Neural progenitor cell (in vitro differentiated cells): Measurements from ENCODE around the gene SLC15A1.

Source experiments
- EZH2phosphoT487 ChIP-seq: fragments of 200-600 bp; sonication (generic); IDR thresholded peaks from 2 replicates; pipeline ENCODE4 v1.6.1; 2017; ENCODE audit warnings: antibody characterized with exemption
- TF ChIP-seq, protein P1 (sequence below): fragments of 200-600 bp; sonication (generic); IDR thresholded peaks from 2 replicates; pipeline ENCODE4 v1.5.1; 2017; ENCODE audit warnings: antibody characterized with exemption, mild to moderate bottlenecking

- TF ChIP-seq, protein P1, sequence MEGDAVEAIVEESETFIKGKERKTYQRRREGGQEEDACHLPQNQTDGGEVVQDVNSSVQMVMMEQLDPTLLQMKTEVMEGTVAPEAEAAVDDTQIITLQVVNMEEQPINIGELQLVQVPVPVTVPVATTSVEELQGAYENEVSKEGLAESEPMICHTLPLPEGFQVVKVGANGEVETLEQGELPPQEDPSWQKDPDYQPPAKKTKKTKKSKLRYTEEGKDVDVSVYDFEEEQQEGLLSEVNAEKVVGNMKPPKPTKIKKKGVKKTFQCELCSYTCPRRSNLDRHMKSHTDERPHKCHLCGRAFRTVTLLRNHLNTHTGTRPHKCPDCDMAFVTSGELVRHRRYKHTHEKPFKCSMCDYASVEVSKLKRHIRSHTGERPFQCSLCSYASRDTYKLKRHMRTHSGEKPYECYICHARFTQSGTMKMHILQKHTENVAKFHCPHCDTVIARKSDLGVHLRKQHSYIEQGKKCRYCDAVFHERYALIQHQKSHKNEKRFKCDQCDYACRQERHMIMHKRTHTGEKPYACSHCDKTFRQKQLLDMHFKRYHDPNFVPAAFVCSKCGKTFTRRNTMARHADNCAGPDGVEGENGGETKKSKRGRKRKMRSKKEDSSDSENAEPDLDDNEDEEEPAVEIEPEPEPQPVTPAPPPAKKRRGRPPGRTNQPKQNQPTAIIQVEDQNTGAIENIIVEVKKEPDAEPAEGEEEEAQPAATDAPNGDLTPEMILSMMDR: no peak
- TF ChIP-seq EZH2phosphoT487: no peak
Observed at GRCh38 chr13:98657506-98658085, 94.9 kb downstream of the SLC15A1 start.
